Body of pancreas (tissue), 4 donors: Measurements from ENCODE around the gene TLR10.

Experiments
- POLR2A ChIP-seq, 3 donors: fragments of 450-650 bp; IDR thresholded peaks; one replicate each; pipeline ENCODE4 v1.6.1; 2016; ENCODE audit warnings: antibody characterized with exemption in 3 of 3, mild to moderate bottlenecking in 2 of 3
- TF ChIP-seq, protein P1 (sequence below), 7 experiments: fragments of 450-650 bp in 4 of 7; fragments of 200-600 bp in 3 of 7; sonication (generic) in 3 of 7; IDR thresholded peaks; one replicate each; pipeline ENCODE4 v1.5.1; 2016 to 2019; ENCODE audit warnings: antibody characterized with exemption in 7 of 7

DNA sequence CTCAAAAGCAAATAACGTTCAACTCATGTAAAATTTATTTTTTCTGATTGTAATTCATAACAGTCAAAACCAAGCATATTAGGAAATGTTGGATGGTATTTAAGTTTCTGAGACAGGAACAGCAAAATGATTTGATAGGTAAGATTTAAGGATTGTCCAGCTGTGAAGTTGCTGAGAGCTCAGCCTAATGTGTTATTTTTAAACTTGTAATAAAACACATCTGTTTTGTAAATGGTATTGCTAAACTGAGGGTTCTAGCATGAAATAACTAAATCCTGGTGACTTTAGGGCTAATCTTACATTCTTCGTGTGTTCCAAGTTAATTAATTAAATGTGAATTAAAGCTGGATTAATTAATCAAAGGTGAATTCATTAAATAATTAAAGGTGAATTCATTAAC lies 13.3 kb downstream of the TLR10 start:
- no peak for TF ChIP-seq POLR2A (IDR thresholded peaks at IDR 0.05)
- TF ChIP-seq, protein P1, sequence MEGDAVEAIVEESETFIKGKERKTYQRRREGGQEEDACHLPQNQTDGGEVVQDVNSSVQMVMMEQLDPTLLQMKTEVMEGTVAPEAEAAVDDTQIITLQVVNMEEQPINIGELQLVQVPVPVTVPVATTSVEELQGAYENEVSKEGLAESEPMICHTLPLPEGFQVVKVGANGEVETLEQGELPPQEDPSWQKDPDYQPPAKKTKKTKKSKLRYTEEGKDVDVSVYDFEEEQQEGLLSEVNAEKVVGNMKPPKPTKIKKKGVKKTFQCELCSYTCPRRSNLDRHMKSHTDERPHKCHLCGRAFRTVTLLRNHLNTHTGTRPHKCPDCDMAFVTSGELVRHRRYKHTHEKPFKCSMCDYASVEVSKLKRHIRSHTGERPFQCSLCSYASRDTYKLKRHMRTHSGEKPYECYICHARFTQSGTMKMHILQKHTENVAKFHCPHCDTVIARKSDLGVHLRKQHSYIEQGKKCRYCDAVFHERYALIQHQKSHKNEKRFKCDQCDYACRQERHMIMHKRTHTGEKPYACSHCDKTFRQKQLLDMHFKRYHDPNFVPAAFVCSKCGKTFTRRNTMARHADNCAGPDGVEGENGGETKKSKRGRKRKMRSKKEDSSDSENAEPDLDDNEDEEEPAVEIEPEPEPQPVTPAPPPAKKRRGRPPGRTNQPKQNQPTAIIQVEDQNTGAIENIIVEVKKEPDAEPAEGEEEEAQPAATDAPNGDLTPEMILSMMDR (IDR thresholded peaks at IDR 0.05): no peak
